Adipocyte (in vitro differentiated cells): Measurements from ENCODE around the gene GRK4.
"Not testable (repeated sequence)": the region's sequence is repeated elsewhere in the genome, so short reads cannot be mapped to it uniquely, and the experiment has no call there.

Experiments used
- DNase-seq: peaks from one replicate; pipeline ENCODE4 v3.0.0-alpha.2; 2015; ENCODE audit warnings: low read depth
- H3K27me3 ChIP-seq: replicated peaks from 2 replicates; pipeline ENCODE4 v1.7.0; 2013; ENCODE audit warnings: mild to moderate bottlenecking, low read length, moderate library complexity; ENCODE audit not compliant: control insufficient read depth, insufficient read depth
- H3K36me3 ChIP-seq: 2 replicates; pipeline ENCODE4 v1.7.0; 2013; ENCODE audit warnings: low read length, mild to moderate bottlenecking, moderate library complexity; ENCODE audit not compliant: control insufficient read depth, insufficient read depth, severe bottlenecking
- H3K4me1 ChIP-seq: 2 replicates; pipeline ENCODE4 v1.7.0; 2013; ENCODE audit warnings: mild to moderate bottlenecking, low read length, moderate library complexity; ENCODE audit not compliant: control insufficient read depth, insufficient read depth
- H3K4me3 ChIP-seq: 2 replicates; pipeline ENCODE4 v1.7.0; 2013; ENCODE audit warnings: mild to moderate bottlenecking, low read length, moderate library complexity
- H3K9ac ChIP-seq: 2 replicates; pipeline ENCODE4 v1.7.0; 2013; ENCODE audit warnings: mild to moderate bottlenecking, low read length, moderate library complexity
- H3K9me3 ChIP-seq: 2 replicates; pipeline ENCODE4 v1.7.0; 2013; ENCODE audit warnings: mild to moderate bottlenecking, low read length, moderate library complexity; ENCODE audit not compliant: control insufficient read depth

GRK4 gene

GRCh38 chr4:3051141-3051897 is 87.9 kb downstream of the GRK4 start:
- not testable (repeated sequence) for H3K9me3 ChIP-seq, H3K4me3 ChIP-seq, H3K27me3 ChIP-seq, H3K36me3 ChIP-seq, H3K4me1 ChIP-seq, DNase-seq, H3K9ac ChIP-seq

GRCh38 chr4:3054169-3054759 is 90.9 kb downstream of the GRK4 start:
- no peak overlapping the region for H3K9ac ChIP-seq
- no peak for DNase-seq
- no peak overlapping the region for H3K4me3 ChIP-seq
- H3K4me1 ChIP-seq = peaks cover 2% of the 10 kb centered on the region
- peaks cover 10% of the 10 kb centered on the region for H3K9me3 ChIP-seq
- no peaks in the 10 kb centered on the region for H3K27me3 ChIP-seq
- H3K36me3 ChIP-seq = no peaks in the 10 kb centered on the region

GRCh38 chr4:3059943-3060342 is 96.6 kb downstream of the GRK4 start:
- no peaks in the 10 kb centered on the region for H3K36me3 ChIP-seq
- no peak overlapping the region for H3K4me3 ChIP-seq
- no peak overlapping the region for H3K9ac ChIP-seq
- no peak for DNase-seq
- peaks cover 11% of the 10 kb centered on the region for H3K4me1 ChIP-seq
- no peaks in the 10 kb centered on the region for H3K27me3 ChIP-seq
- H3K9me3 ChIP-seq = peaks cover 10% of the 10 kb centered on the region

- Histone ChIP-seq H3K9ac (no peak overlapping the region), H3K27me3 (no peaks in the 10 kb centered on the region), H3K4me1 (peaks cover 11% of the 10 kb centered on the region), H3K9me3 (peaks cover 6% of the 10 kb centered on the region), H3K4me3 (no peak overlapping the region), H3K36me3 (no peaks in the 10 kb centered on the region)
- DNase-seq = no peak
These were observed 97.6 kb downstream of the GRK4 start for GRCh38 chr4:3060946-3061345.

GRCh38 chr4:3062471-3062870 is 99.1 kb downstream of the GRK4 start:
- Histone ChIP-seq H3K36me3 (no peaks in the 10 kb centered on the region), H3K9me3 (no peaks in the 10 kb centered on the region), H3K27me3 (no peaks in the 10 kb centered on the region), H3K4me3 (no peak overlapping the region), H3K4me1 (peaks cover 11% of the 10 kb centered on the region), H3K9ac (no peak overlapping the region)
- no peak for DNase-seq

GRCh38 chr4:3065551-3065950 is 102.2 kb downstream of the GRK4 start:
- no peak for DNase-seq
- Histone ChIP-seq H3K9ac (no peak overlapping the region), H3K9me3 (no peaks in the 10 kb centered on the region), H3K4me1 (peaks cover 2% of the 10 kb centered on the region), H3K27me3 (no peaks in the 10 kb centered on the region), H3K4me3 (no peak overlapping the region), H3K36me3 (no peaks in the 10 kb centered on the region)

- H3K4me1 ChIP-seq = no peaks in the 10 kb centered on the region
- no peak overlapping the region for H3K4me3 ChIP-seq
- H3K9ac ChIP-seq = no peak overlapping the region
- H3K9me3 ChIP-seq = no peaks in the 10 kb centered on the region
- H3K36me3 ChIP-seq = no peaks in the 10 kb centered on the region
- H3K27me3 ChIP-seq = no peaks in the 10 kb centered on the region
- no peak for DNase-seq
These were observed 103.5 kb downstream of the GRK4 start for GRCh38 chr4:3066836-3067400.

- Histone ChIP-seq H3K36me3 (no peaks in the 10 kb centered on the region), H3K27me3 (no peaks in the 10 kb centered on the region), H3K4me1 (no peaks in the 10 kb centered on the region), H3K4me3 (no peak overlapping the region), H3K9me3 (no peaks in the 10 kb centered on the region), H3K9ac (no peak overlapping the region)
- no peak for DNase-seq
These were observed 104.2 kb downstream of the GRK4 start for GRCh38 chr4:3067473-3068001.

- Histone ChIP-seq H3K27me3 (no peaks in the 10 kb centered on the region), H3K9me3 (no peaks in the 10 kb centered on the region), H3K9ac (no peak overlapping the region), H3K36me3 (no peaks in the 10 kb centered on the region), H3K4me3 (no peak overlapping the region), H3K4me1 (no peaks in the 10 kb centered on the region)
- DNase-seq = no peak
These were observed 106.4 kb downstream of the GRK4 start for GRCh38 chr4:3069661-3070199.

GRCh38 chr4:3070709-3071500 is 107.5 kb downstream of the GRK4 start:
- no peaks in the 10 kb centered on the region for H3K9me3 ChIP-seq
- peaks cover 3% of the 10 kb centered on the region for H3K4me1 ChIP-seq
- H3K4me3 ChIP-seq = no peak overlapping the region
- no peak for DNase-seq
- no peak overlapping the region for H3K9ac ChIP-seq
- H3K27me3 ChIP-seq = no peaks in the 10 kb centered on the region
- H3K36me3 ChIP-seq = no peaks in the 10 kb centered on the region

GRCh38 chr4:3071811-3072210 is 108.4 kb downstream of the GRK4 start:
- H3K4me1 ChIP-seq = peaks cover 12% of the 10 kb centered on the region
- no peak overlapping the region for H3K9ac ChIP-seq
- no peaks in the 10 kb centered on the region for H3K9me3 ChIP-seq
- H3K27me3 ChIP-seq = no peaks in the 10 kb centered on the region
- no peaks in the 10 kb centered on the region for H3K36me3 ChIP-seq
- no peak for DNase-seq
- H3K4me3 ChIP-seq = no peak overlapping the region
